EL (cell line): ENCODE data around the gene AKNA.
A peak's percentile ranks its signal among the peaks of the same experiment; 100 is the strongest.

Experiments
- DNase-seq: peaks from one replicate; pipeline ENCODE4 v3.0.0-alpha.2; 2016

Gene AKNA

DNA sequence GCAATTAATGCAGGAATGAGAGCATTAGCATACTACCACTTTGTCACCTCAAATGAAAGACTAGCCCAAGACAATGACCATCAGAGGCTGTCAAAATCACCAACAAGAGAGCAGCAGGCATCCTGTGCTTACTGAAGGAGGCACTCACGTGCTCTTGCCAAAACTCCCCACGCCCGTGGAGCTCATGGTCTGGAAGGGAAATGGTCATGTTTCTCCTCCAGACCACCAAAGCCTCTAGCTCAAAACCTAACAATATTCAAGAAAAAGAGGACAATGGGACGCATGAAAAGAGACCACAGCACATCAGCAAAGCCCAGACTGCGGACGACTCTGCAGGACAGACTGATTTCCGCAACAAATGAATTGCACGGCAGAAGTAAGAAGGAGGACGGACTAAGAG, 12.8 kb downstream of the AKNA start:
- no peak for DNase-seq

DNA sequence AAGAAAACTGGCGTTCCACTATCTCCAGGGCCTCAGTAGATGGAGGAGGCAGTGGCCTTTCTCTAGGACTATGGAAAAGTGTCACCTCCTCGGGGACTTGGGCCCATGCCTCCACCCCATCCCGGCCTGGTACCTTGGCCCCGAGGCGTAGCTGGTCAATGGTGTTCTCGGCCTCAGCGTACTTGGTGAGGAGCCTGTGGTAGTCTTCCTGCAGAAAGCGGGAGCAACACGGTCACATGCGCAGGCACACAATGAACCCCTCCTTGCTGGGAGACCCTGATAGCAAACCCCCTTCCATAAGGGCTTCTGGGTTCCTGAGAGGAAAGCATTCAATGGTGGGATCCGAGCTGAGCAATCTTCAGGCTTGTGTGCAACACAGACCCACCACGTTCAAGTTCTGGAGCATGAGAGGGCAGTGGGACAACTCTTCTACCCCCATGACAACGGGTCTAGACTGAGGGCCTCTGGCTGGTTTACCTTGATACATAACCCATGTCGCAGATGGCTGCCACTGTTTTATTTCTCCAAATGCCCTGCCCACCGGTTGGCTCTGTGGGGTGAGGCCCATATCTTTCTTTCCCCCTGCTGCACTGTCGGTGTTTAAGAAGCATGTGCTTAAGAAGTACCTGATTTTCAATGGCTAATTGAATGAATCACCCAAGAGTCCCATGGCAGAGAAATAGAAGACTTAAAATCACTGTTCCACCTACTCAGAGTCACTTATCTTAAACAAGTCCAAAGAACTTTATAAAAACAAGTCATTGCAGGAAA, 13.6 kb downstream of the AKNA start:
- DNase-seq, result no peak

DNA sequence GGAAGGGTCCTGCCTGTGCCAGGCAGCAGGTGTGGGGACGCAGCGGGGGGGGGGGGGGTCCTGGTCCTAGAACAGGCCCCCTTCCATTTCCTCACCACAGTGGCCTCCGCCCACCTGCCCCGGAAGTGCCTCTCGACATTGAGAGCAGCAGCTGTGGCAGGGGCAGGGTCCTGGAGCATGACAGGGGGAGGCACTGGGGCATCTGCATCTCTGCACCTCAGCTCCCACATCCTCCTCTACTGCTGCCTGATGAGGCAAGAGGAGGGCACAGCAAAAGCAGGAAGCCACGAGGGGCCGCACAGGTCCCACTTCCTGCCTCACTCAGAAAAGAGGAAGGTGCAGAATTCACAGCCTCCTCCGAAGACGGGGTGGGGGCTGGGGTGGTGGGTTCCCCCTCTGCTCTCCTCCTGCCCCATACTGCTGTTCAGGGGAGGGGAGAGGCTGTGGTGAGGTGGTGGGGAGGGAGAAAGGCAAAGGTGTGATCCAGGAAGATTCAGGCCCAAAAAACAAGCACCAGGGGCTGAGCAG, 14.8 kb downstream of the AKNA start:
- no peak for DNase-seq

DNA sequence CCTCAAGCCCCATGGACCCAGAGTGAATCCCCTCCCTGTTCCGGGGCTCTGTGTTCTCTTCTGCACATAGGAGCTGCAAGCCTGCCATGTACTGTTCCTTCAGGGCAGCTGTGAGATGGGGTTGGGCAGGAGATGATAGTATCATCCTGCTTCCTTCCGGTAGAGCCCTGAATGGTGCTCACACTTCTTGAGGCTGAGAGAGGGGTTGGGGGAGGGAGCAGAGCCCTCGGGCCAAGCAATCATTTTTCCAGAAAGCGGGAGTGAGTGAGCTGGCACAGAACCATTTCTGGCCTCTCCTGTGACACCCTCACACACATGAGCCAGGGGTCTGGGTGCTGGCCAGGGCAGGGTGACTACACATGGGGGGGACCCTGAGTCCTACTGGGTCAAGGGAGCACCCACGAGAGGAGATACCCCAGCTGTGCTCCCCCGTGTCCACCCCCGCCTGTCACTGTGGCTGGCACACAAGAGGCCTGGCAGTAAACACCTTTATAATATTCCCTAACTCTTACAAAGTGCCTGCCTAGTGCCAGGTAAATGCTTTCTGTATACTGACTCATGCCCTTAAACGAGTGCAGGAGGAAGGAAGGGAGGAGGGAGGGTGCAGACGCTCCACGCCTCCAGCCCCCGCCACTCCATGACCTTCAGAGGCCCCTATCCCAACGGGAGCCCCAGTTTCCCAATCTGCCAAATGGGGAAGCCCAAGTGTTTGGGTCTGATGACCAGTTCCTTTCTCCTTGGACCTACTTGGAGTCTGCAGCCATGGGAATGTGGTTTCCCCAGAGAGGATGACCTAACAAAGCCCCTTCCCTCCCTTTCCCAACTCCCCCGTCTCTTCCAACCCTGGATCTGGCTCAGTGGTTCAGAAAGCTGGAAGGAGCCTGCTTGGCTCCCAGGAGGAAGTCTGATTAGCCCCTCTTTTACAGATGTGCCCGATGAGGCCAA, 15.5 kb downstream of the AKNA start:
- DNase-seq, result peak; percentile 84

DNA sequence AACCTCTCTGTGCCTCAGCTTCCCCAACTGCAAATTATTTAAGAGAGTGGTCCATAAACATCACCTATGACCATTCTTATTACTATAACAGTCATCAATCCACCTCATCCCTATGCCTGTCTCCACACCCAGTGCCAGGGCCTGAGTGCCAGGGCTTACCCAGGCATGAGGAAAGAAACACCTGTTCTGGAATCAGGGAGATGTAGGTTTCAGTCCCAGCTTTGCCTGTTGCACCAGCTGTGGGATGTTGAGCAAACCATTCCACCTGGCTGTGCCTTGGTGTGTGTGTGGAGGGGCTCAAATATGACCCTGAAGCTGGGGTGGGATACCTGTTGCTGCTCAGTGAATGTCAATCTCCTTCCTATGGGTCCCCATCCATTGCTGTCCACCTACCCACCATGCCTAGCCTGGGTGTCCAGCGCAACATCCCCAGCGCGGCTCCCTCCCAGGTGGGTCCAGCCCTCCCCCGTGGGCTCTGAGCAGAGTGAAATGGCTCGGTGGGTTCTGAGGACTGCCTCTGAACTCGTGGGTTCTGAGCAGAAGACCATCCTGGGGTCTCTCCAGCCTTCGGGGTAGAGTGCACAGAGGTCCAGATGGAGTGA, 16.3 kb downstream of the AKNA start:
- DNase-seq, result no peak

DNA sequence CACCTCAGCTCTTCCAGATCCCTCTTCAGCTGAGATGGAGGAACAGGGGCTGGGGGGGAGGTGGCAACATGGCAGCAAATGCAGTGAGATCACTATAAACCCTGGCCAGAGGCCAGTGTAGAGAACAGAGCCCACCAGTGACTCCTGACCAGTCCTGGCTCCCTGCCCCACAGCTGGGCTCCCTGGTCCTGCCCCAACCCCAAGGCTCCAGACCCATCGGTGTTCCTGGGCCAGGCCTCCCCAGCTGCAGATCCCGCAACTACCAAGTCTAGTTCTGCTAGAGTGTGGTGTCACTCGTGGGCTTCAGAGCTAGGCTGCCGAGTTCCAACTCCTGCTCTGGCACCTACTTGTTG, 16.8 kb downstream of the AKNA start:
- DNase-seq, result no peak

DNA sequence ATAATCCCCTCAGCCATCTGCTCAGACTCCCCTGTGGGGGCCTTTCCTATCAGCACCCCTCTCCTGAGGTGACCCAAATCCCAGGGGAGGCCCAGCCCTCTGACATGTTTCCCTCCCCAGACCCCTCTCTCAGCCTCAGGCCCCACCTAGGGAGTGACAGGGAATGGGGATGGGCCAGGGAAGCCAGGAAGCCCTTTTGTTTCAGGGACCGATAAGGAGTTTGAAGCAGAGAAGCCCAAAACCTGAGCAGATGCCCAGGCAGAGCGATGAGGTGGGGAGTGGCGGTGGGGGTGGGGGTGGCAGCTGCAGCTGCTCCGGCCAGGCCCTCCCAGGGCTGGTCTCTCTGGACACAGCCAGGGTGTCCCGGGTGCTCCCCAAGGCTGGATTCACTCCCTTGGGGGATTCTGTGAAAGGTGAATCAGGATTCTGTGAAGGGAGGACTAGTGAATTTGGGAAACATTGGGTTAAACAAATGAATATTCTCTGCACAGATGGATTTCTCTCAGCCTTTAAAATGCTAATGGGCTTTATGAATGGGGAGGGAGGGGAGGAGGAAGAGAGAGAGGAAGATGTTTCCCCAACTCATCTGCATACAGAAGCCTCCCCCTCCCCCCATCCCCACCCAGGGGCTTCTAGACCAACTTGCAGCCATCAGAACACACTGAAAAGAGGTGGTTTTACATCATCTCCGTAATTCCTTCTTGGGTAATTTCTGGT, 17.4 kb downstream of the AKNA start:
- no peak for DNase-seq

DNA sequence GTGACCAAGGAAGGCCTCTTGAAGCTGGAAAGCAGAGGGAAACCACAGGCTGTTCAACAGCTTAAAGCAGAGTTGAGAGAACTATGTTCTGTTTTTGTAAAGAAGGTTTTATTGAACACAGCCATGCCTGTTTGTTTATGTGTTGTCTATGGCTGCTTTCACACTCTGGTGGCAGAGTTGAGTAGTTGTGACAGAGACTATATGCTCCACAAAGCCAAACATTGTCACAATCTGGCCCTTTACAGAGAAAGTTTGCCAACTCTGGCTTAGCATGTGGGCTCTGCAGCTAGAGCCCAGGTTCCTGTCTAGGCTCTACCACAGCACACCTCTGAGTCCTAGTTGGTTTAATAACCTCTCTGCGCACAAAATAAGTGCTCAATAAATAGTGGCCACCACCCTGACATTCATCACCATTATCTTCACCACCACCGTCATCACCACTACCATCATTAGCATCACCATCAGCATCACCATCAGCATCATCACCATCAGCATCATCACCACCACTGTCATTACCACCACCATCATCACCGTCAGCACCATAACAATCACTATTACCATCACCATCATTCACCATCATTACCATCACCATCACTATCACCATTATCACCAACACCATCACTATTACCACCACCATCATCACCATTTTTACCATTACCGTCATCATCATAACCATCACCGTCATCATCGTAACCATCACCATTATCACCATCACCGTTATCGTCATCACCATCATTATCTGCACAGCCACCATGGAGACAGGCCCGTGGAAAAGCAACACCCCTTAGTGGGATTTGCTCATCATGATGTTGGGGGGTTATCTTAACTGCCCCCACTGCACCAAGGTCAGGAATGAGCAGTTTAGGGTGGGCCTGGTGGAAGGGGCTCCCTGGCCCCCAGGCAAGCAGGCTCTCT, 18.3 kb downstream of the AKNA start:
- DNase-seq, result no peak

DNA sequence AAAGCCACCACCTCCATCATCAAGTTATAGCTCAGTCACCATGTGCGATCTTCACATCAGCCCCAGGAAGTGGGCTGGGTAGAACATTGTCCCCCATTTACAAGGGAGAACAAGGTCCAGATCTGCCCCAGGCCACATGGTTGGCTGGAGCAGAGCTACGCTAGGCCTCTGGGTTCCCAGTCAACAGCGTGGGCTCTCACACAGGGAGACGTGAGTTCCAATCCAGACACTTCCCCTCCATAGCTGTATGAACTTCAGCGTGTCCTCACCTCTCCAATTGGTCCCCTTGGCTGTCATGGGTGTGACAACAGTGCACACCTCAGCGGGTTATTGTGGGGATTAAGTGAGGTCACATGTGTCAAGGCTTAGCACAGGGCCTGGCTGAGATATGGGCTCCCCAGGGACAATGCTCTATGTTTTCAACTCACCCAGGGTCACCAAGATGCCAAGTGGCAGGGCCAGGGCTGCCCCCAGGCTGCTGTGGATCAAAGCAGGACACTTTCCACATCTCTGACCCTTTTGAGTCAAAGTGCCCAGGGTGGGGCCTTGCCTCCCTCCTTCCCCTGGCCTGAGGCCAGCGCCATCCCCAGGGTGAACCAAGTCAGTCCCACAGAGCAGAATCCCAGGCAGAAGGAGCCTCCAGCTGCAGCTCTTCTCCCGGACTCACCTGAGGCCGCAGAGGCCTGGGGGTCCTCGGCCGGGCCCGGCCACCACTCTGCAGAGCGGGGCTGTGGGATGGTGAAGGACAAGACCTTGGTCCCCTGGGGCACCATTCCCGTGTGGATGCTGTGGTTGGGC, 19.8 kb downstream of the AKNA start:
- DNase-seq, result no peak

DNA sequence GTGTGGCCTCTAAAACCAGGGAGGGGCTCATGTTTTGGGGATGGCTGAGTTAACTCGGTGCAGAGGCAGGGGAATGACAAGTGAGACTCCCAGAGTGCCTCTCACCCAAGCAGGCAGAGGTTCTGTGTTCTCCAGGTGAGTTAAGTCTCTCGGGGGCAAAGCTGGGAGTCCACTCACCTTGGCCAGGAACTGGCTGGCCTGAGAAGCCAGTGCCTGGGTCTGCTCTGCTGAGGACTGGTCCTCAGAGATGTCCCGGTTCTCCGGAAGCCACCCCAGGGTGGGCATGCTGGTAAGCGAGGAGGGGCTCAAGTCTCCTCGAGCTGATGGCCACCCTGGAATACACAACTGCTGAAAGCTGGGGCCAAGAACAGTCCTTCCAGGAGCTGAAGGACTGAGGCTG, 20.4 kb downstream of the AKNA start:
- no peak for DNase-seq

DNA sequence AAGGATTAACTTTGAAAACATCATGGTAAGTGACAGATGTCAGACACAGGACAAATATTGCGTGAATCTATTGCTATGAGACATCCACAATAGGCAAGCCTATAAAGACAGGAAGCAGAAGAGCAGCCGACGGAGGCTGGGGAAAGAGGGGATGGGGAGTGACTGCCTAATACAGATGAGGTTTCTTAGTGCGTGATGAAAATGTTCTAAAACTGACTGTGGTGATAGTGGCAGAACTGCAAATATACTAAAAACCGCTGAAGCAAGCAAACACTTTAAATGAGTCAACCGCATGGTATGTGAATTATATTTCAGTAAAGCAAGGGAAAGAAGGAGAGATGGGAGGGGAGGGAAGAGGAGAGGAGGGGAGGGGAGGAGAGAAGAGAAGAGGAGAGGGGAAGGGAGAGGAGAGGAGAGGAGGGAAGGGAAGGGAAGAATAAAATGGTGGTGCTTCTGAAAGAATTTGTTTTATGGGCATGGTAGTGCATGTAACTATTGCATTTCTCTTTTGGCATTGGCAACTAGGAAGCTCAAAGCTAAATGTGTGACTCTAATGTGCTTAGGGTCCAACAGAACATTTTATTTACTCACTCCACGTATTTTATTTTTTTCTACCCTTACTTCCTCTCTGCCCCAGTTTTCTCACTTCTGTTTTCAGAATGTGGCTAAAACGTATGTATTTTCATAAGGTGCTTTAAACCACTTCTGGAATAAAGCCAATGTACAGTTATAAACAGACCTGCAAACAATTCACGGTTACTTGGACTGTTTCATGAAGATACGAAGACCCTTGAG, 21.3 kb downstream of the AKNA start:
- peak; percentile 90 for DNase-seq

DNA sequence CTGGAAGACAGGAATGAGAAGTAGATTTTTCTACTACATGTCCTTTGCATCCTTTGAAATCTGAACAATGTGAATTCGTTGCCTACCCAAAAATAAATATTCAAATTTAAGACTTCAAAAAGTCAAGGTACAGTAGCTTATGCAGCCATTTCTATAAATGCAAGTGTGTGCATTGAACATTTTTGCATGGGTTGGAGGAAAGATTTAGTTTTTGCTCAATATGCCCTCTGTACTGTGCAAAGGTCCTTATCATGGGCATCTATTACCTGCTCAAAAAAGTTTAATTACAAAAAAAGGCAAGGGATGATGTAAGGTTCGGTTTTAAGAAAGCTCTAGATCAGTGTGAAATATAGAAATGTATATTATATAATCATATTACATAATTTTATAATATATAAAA, 22.6 kb downstream of the AKNA start:
- no peak for DNase-seq

DNA sequence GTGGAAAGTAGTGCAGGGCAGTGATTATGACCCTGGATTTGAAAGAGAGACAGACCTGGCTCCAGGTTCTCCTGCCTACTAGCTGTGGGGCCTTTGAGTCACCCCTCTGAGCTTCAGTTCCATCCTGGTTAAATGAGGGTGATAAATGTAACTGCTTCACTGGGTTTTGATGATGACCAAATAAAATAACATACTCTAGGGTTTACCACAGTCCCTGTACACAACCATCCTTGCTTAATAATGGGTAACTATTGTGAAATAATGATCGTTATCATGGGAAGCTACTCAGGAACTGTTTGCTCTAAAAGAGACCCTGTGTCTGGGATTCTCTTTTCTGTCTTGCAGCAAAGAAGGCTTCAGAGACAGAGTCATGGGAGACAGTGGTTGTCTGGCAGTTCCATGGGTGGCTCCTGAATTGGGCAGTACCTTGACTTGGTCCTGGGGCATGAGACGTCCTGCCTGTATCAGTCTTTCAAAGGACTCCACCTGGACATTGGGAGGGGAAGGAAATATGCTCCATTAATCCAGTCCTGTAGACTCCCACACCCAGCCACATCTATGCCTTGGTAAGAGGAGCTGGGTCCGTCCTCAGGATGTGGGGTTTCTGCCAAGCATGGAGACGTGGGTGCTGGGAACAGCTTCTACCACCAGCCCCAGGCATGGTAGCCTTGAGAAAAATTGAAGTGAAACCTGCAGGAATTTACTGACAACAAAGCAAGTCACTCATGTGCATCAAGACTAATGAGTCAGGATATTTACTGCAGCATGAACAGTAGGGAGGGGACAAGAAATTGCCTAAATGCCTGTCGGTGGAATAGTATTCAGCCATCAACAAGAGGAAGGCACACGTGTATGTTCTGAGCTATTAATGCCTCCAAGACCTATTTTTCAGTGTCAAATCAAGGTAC, 23.4 kb downstream of the AKNA start:
- DNase-seq, result peak; percentile 90

DNA sequence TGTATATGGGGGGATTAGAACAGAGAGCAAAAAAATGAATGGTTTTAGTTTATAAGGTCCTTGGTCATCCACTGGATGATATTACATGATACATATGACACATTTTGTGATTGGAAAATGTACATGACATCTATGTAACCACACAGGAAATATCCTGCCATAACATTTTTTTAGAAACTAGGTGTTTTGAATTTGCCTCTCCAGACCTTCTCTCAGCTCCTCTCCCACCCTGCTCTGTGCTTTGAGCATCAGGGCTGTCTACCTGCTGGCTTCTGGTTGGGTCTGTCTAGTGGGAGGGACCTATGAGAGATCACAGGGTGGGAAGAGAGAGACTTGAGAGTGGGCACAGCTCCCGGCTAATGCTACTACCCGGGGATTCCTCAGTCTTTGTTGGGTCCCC, 24.4 kb downstream of the AKNA start:
- DNase-seq, result no peak

DNA sequence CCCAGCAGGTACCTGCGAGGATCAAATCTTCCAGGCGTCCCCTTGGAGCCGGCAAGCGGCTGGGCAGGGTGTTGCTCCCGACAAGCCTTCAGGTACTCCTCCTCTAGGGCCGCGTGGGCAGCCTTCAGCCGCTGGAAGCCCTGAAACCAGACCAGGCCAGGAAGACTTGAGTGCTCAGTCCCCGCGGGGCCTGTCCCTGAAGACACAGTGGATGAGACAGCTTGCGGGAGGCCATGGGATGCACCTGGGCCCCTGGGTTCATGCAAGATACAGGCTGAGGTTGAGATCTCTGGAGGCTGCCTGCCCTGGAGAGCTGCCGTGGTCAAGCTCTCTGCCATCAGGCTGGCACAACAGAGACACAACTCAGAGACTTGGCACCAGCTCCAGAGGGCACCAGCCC, 25.4 kb downstream of the AKNA start:
- DNase-seq, result no peak

DNA sequence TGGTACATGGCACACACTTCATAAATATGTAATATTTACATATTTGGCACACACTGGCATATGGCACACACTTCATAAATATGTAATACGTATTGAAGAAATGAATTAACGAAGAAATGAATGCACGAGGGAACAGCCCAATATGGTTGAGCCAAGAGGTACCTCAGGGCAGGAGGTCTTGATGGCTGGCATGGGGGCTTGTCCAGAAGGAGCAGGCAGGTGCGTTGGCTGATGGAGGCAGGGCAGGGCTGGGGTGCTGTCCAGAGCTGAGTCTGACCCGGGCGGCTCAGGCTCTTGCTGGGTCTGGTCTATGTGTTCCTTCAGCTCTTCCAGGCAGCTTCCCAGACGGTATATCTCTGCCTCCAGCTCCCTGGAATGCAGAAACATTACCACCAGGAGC, 26.2 kb downstream of the AKNA start:
- DNase-seq, result no peak

DNA sequence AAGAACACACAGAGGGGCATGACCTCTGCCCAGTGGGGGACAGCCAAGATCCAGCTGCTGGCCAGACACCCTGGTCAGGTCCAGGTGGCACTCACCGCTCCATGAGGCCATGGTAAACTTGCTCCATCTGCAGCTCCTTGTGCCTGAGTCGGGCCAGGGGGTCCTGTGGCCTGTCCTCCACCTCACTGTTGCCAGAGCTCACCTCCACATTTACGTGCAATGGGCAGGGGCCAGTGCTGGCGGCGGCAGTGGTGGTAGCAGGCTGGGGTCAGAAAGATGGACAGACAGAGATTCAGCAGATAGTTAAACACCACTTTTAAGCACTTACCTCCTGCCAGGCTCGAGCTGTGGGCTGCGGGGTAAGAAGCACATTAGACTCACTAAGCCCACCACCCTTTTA, 28.0 kb downstream of the AKNA start:
- DNase-seq, result no peak

DNA sequence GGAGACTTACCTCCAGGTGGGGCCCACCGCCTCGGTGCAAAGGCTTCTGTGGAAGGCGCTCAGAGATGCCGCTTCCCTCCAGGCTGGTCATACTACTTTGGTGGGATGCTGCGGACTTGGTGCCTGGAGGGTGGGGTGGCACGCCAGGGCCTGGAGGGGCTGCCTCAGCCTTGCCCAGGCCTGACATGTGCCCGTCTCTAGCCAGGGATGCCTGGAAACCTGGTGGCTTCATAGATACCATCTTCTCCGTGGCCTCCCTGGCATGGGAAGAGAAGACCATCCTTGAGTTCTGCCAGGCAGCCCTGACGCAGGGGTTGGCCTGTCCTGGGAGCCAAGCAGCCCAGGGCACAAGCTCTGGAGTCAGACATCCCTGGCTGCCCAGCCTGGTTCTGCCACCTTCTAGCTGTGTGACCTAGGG, 29.9 kb downstream of the AKNA start:
- no peak for DNase-seq

DNA sequence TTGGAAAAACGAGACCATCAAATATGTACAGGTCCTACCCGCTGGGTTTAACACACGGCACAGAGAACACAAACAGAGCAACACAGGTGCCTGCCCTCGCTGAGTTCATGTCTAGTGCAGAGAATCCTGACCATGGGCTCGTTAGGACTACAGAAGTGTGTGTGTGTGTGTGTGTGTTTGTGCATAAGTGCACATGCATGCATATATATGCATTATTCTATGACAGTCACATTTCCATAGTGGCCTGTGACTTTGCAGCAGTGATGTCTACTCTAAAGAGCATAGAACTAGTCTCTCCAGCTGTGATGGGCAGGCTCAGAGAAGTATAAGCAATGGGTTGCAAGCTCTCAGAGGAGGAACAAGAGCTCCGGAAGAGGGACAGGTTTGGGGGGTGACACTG, 30.4 kb downstream of the AKNA start:
- DNase-seq, result no peak
